HG02623 (cell line): Measurements from ENCODE around the gene PRICKLE1.

Source experiments
- ATAC-seq: cut with Tn5 transposase; IDR thresholded peaks from one replicate; pipeline ENCODE4 v1.9.1; 2021; ENCODE audit warnings: moderate library complexity; ENCODE audit not compliant: unreplicated experiment

The PRICKLE1 gene

DNA sequence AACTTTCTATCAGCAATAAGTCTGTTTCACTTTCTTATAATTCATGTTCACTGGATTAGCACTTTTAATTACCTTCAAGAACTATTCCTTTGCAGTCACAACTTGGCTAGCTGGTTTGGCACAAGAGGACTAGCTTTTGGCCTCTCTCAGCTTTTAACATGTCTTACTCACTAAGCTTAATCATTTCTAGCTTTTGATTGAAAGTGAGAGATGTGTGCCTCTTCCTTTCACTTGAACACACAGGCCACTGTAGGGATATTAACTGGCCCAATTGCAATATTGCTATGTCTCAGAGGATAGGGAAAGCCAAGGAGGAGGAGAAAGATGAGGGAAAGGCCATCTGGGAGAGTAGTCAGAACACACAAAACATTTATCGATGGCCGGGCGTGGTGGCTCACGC, 92.7 kb downstream of the PRICKLE1 start:
- ATAC-seq: no peak

DNA sequence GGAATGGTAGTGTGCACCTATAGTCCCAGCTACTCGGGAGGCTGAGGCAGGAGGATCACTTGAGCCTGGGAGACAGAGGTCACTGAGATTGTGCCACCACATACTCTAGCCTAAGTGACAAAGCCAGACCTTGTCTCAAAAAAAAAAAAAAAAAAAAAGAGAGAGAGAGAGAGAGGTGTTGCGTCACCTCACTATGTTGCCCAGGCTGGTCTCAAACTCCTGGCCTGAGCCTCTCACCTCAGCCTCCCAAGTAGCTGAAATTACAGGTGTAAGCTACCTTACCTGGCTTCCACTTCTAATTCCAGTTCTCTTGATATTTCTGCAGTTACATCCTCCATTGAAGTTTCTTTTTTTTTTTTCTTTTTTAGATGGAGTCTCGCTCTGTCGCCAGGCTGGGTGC, 94.3 kb downstream of the PRICKLE1 start:
- ATAC-seq: no peak

DNA sequence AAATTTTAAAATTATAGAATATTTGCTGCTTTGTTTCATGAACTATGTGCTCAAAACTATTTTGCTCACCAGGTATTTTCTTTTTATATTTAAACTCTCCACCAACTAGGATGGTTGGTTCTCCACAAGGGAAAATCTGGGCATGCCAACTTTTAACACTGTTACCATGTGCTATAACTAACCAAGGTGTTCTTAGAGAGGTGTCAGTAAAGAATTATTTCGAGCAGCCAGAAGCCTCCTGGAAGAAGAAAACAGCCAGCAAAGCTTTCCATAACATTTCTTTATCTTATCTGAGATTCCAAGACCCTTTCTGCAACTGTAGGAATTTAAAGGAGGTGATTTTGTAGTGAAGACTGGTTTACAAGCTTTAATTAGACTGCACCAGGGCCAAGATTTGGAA, 97.3 kb downstream of the PRICKLE1 start:
- no peak for ATAC-seq

DNA sequence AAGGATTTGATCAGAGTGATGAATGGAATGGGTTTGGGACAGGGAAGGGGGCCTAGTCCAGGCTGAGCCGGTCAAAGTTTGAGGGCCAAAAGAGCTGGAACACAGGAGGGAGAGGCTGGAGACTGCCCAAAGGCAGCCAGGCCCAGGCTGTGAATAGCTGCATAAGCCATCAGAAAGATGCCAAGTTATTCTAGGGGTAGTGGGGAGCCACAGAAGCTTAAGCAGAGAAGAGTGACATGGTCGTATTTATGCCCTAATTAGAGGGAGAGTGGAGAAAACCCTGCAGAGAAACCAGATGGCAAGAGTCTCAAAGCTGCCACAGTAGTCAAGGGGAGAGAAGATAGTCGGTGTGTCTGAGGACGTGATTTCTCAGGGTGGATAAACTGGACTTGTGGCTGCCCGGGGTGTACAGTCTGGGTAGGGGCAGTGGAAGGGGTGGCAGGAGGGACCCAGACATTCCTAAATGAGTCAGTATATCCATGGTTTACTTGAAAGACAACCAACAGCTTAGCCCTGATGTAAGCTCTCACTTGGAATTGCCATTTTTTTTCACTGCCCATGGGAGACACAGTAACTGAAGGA, 99.2 kb downstream of the PRICKLE1 start:
- no peak for ATAC-seq

DNA sequence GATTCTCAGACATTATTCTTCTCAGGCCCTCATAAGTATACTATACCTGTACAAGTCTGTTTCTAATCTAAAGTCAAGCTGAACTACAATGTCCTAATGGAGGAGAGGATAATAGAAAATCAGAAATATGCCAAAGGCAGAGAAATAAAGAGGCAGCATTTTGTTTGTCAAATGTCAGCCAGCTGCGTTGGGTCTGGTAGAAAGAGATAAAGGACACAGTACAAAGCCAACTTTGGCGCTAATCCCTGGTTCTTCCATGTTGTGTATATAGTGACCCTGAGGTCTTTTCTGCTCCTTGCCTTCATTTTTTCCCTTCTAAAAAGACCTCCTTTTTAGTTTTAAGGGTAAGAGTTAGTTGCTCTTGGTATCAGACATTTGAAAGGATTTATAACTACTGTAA, 103.1 kb downstream of the PRICKLE1 start:
- no peak for ATAC-seq

DNA sequence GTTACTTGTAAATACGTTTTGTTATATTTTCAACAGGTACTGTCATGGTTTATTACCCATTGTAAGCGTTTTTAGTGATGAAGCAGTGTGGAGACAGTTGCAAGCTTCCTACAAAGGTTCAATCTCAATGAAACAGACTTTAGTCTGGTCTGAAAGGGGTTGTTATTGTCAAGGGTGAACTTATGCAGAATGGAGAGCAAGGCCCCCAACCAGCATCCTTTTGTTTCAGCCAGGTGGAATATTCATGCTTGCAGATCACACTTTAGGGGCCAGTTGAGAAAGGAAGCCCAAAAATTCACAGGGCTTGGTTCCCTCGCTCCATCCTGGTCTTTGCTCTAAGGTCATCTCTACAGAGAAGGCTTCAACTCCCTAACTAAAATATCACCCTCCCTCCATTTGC, 103.7 kb downstream of the PRICKLE1 start:
- no peak for ATAC-seq

DNA sequence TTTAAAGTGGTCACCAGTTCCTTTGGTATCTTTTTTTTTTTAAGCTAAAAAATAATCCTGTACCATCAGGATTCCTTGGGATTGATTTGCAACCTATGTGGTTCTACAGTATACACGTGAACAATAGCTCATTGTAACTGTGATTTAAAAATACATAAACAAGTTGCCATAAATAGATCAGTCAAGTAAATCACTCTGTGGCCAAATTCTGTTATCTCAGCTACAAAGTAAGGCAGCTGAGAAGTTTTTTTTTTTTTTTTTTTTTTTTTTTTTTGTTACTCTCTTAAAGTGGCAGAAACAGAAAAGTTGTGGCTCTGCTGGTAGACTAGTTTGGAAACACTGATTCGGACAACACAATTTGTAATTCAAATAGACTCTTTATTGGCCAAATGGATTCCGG, 104.5 kb downstream of the PRICKLE1 start:
- ATAC-seq: no peak

DNA sequence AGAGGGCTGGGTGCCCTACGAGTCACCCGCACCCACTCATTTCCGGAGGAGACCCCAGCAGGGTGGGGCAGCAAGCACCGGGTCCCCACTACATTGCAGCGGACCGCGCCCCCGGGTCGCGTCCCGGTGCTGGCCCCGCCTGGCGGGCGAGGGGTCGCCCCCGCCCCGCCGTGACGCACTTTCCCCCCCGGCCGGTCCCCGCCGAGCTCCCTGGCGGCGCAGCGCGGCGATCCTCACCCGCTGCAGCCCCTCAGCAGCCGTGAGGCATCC, 106.1 kb downstream of the PRICKLE1 start:
- ATAC-seq: peak; percentile 18

DNA sequence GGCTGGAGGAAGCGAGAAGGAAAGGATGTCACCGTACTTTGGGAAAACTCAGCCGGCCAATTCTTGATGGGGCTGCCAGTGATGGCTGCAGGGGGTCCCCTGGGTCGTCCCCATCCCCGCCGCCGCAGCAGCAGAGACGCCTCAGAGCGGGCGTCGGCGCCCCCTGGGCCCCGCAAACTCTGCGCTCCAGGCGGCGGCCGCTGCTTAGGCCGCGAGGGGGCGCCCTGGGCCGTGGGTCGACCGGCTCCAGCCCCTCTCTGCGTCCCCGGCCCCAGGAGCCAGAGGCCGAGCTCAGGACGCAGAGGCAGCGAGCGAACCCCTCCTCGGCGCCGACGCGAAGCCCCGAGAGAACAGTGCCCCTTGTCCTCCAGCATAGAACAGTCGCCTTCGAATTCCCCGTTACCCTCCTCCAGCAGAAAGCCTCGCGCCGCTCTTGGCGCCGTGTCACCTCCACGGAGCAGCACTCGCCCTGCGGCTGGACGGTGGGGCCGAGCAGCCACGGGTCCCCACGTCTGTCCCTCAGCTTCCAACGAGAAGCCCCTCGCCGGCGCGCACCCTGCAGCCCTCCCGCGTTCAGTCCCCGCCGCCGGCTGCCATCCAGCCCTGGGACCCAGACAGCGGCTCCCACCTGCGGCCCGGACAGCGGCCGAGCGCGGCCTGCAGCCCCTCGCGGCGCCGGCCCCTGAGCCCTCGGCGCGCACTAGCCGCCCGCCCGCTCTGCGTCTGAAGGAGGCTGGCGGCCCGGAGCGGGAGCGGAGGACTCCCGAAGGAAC, 106.6 kb downstream of the PRICKLE1 start:
- peak; percentile 78 for ATAC-seq

DNA sequence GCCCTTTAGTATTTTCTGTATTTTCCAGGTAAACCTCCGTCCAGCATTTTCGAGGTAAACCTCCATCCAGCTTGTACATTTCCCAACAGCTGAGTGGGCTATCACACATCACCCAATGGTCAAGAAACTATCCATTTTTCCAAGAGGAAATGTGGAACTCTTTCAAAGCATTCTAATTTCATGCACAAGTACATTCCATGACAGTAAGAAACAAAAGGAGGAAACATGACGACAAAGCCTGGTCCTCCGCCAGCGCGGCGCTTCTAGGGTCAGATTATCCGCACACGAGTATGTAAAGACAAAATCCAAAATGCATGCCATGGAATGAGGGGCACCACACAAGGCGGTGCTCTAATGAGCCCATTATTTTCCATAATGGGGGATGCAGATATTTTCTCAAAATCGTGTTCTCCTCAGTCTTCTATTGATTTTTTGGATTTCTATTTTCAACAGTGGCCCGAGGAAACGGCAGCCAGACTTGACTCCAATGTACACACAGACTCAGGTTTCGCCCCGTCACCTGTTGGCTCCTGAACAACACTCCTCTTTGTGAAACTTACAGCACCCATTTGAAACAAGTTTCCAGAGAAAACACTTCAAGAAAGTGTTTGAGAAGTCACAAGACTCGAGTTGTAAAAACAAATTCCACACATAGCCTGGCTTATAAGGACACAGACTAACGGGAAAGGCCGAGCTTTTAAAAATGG, 107.4 kb downstream of the PRICKLE1 start:
- ATAC-seq: no peak

DNA sequence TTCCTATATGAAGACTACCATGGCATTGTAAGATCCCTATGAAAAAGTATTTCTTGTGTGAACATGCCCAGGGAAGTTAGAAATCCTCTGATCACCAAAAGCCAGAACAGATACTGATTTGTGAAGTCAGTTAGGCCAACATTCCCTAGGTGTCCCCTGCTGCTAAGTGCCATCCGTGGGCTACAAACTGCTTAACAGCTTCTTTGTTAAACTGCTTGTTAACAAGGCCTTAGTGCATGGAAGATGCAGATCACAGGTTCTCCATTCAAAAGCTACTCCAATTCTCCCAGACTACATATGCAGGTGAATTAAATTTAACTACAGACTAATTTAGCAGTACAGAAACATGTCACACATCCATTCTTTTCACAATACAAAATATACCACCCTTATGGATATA, 108.2 kb downstream of the PRICKLE1 start:
- no peak for ATAC-seq

DNA sequence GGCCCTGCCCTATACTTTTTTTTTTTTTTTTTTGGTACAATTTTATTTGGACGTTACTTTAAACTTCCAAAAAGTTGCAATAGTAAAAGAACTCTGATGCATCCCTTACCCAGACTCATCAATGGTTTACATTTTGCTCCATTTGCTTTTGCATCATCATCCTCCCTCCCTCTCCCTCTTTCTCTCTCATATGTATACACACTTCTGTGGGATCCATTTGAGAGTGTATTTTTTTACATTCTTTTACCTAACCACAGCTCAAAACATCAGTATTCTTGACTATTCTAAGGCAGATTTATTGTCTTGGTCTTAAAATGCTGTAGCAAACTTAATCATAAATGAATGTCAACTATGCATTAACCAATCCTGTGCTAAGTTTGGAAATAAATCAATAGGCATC, 111.6 kb downstream of the PRICKLE1 start:
- ATAC-seq: no peak

DNA sequence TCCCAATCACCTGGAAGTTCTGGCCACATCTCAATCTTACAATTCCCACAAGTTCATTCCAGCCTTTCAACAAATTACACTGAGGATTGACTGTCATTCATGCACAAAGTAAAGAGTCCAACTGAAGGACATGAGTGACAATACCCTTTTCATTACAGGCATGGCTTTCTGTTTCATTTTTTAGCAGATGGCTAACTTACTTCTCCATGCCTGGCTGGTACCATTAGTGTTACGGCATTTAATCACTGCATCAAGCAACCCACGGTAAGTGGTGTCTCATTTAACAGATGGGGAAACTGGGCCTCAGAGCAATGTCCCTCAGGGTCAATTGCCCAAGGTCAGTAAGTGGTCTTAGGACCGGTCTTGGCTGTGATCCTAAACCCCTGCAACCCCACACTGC, 114.4 kb downstream of the PRICKLE1 start:
- ATAC-seq: no peak

DNA sequence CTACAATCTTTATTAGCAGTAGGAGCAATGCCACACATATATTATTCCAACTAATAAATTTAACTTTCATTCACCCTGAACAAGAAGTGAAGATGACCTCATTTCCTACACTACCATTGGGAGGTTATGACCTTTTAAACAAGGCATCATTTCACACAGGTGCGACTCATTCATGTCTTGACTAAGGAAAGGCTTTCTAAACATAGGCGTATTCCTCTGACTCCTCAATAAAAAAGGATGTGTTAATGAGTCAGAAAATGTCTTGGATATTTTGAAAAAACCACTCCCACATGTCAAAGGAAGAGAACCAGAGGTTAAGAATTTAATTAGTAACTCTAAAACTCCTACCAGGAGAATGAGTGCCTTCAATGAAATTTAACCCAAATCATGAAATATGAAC, 115.2 kb downstream of the PRICKLE1 start:
- no peak for ATAC-seq

DNA sequence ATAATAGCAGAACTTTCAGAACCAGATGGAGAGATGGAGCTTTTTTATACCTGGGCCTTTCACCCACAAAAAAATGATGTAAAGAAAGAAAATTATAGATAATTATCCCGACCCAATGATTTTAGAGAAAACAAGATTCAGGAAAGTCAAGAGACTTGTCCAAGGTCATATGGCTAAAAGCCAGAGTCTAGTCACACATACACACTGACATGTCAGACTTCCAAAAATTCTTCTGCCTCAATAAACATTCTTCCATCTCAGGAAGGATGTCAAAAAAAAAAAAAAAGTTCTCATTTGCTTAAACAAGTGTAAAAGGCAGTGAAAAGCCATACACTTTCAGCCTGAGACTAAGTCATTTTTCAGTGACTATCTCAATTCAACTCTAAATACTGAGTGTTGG, 116.0 kb downstream of the PRICKLE1 start:
- ATAC-seq: no peak

DNA sequence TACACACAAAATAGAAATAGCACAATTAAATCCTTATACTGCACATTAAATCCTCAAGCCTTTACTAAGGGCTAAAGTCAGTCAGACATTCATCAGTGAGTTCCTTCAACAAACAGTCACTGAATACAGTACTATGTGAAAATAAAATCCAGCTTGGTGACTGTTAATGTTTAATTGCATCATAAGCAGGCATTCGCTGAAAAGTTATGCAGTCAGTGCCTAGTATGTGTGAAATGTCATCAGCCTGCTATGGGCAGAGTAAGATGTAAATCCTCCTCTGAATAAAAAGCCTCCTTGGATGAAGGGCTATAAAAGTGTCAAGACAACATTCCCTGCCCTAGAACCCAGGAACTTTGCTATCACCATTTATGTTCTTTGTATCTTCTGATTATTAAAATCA, 116.4 kb downstream of the PRICKLE1 start:
- ATAC-seq: no peak

DNA sequence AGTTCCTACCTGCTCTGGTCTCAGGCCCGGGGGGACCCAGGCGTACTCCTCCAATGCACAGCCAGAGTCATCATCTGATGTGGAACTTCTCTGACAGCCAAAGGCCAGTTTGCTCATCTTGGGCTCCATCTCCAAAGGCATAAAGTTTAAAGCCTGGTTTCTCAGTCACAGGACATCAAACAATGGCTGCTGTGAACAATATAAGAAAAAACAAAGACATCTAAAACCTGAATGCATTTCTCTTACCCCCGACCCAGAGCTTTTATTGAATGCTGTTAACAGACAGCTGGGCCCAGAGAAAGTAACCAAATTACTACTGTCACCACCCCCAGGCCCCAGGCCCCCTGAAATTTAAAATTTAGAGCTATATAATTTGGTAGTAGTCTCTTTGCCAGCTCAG, 117.2 kb downstream of the PRICKLE1 start:
- no peak for ATAC-seq

DNA sequence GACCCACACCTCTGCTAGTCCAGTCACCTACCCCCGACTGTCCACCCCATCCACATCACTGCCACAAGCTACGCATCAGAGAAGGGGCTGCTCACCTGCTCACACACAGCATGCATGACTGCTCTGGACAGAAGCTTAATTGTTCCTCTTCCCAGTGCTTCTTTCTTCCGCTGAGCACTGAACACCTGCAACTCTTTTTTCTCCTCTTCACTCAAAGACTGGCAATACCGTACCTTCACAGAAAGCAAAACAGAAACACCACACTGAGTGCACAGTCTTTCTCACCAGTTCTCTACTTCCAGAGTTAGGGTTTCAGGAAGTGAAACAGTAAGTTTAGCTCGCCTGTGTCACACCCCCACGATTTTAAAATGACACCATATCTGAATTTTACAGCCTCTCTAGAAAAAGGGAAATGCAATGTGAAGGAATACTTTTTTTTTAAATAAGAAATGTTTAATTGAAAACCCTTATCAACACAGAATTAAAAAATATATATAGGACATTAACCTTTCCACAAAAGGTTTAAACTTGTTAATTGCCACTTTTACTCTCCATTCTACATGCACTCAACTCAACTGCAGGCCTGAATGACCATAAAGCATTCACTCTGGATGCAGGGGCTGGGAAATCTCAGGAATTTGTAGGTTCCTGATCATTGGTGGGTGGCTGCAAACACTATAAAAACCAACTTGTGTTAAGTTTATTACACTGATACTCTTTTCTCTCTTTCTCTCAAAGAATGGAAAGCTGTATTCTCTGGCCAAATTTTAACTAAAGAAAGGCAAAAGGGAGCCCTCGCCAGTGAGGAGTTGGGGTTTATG, 120.0 kb downstream of the PRICKLE1 start:
- peak; percentile 97 for ATAC-seq

DNA sequence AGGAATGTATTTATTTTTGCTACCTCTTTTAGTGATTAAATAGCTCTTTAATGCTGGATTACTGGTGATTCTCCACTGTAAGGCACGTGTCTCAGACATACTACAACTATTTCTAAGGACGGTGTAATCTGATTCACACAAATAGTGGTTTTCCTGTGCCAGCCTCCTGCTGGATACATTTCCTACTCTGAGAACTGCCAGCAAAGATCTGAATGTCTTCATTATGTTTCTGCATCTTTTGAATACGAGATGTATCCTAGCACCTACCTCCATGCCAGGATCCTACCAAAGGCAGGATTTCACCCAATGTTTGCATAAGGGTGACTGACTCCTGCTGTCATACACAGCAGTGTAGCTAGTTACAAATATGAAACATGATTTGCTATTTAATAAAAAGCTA, 120.6 kb downstream of the PRICKLE1 start:
- ATAC-seq: no peak

DNA sequence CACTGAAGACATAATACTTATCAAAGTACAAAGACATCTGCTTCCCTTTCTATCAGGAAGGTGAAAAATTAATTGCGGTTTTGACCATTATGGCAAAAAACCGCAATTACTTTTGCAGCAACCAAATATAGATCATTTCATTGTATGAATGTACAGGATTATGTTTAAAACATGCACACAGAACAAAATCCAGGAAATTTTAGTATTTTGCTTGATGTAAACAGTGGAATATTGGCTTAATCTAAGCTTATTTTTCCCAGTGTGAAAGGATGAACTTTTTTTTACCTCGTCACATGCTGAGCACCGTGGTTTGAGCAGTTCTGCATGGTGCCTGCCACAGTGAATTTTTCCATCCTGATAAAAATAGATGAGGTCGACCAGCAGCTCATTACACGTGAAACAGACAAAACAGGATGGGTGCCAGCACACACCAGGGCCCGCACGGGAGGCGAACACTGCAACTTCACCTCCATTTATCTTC, 121.2 kb downstream of the PRICKLE1 start:
- no peak for ATAC-seq

DNA sequence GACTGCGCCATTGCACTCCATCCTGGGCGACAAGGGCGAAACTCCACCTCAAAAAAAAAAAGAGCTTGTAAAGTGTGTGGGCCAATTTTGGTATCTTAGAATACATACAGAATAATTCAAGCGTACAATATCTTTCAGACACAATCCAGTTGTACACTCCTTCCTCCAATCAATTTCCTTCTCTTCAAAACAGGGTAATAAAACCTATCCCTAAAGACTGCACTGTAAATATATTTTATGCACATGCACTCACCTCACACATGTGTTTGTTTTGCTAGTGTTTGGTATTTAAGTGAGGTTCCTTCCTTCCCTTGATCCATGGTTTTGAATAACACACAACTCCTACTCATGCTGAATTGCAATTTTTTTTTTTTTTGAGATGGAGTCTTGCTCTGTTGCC, 125.9 kb downstream of the PRICKLE1 start:
- no peak for ATAC-seq

DNA sequence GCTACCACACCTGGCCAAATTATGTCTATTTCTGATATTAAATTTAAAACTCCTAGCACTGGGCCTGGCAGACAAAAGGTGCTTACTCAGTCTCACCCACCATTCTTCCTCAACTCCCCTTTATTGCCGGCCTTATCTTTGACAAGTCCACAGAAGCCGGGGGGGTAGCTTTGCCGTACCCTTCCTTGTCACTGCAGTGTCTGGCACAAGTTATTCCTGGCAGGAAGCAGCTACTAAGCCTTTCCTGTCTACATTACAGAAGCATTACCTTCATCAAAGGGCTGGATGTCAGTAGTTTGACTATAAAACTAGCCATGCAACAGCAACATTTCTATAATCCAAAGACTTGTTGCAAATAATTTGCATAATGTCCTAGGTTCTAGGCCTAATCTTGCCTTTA, 127.1 kb downstream of the PRICKLE1 start:
- ATAC-seq: no peak
